Osteoblast (primary cell): ENCODE results near the gene KIF16B. TPM values are rescaled to one million over a fixed set of nuclear protein-coding genes. Genes with fewer than 3 reads are reported as not detected.
"Not testable (repeated sequence)": the region's sequence is repeated elsewhere in the genome, so short reads cannot be mapped to it uniquely, and the experiment has no call there.

Experiments used
- DNase-seq: peaks from one replicate; pipeline ENCODE4 v3.0.0; 2011; ENCODE audit warnings: low spot score, mixed read lengths; ENCODE audit not compliant: insufficient read length; ENCODE audit errors: missing footprints
- H2AFZ ChIP-seq: 2 replicates; pipeline ENCODE4 v1.6.0; 2011; ENCODE audit warnings: mild to moderate bottlenecking, low read length
- H3K27ac ChIP-seq: 2 replicates; pipeline ENCODE4 v1.5.1; 2011; ENCODE audit warnings: mild to moderate bottlenecking, low read depth, low read length, moderate library complexity
- H3K27me3 ChIP-seq: 2 replicates; pipeline ENCODE4 v1.6.0; 2012; ENCODE audit warnings: mild to moderate bottlenecking, control low read depth, inconsistent platforms, low read length, moderate library complexity; ENCODE audit not compliant: insufficient read depth
- H3K36me3 ChIP-seq: 2 replicates; pipeline ENCODE4 v1.5.1; 2011; ENCODE audit warnings: mild to moderate bottlenecking, low read length, control low read depth, moderate library complexity; ENCODE audit not compliant: insufficient read depth
- H3K4me1 ChIP-seq: 2 replicates; pipeline ENCODE4 v1.5.1; 2011; ENCODE audit warnings: mild to moderate bottlenecking, low read length, control low read depth, moderate library complexity; ENCODE audit not compliant: insufficient read depth
- H3K4me2 ChIP-seq: 2 replicates; pipeline ENCODE4 v1.6.0; 2011; ENCODE audit warnings: mild to moderate bottlenecking, low read length; ENCODE audit not compliant: insufficient read depth
- H3K4me3 ChIP-seq: fragments of 200-600 bp; sonication (generic); 3 replicates; pipeline ENCODE4 v1.5.1; 2012; ENCODE audit warnings: mild to moderate bottlenecking, low read length, inconsistent platforms; ENCODE audit not compliant: insufficient read depth
- H3K79me2 ChIP-seq: 2 replicates; pipeline ENCODE4 v1.6.0; 2012; ENCODE audit warnings: mild to moderate bottlenecking, low read length, control low read depth, inconsistent platforms; ENCODE audit not compliant: insufficient read depth
- H3K9me3 ChIP-seq: 2 replicates; pipeline ENCODE4 v1.5.1; 2011; ENCODE audit warnings: low read depth, low read length, control low read depth
- H4K20me1 ChIP-seq: 2 replicates; pipeline ENCODE4 v1.6.0; 2012; ENCODE audit warnings: mild to moderate bottlenecking, low read length, control low read depth; ENCODE audit not compliant: insufficient read depth
- CTCF ChIP-seq: IDR thresholded peaks from 2 replicates; pipeline ENCODE4 v1.5.1; 2011; ENCODE audit warnings: mild to moderate bottlenecking, low read depth, low read length, moderate library complexity; ENCODE audit errors: extremely low read depth
- total RNA-seq: library from RNA; depleted of rRNA; stranded (reverse); fragments of >200 nt; gene quantifications from 2 replicates; pipeline ENCODE4 v1.2.3, GENCODE V29; 2012

The KIF16B gene
- total RNA-seq, 1 donor, result 9.0 TPM

GRCh38 chr20:16445482-16445881 is 127.8 kb downstream of the KIF16B start:
- H3K4me1 ChIP-seq, result no peaks in the 10 kb centered on the region
- H3K4me3 ChIP-seq, result no peak overlapping the region
- DNase-seq, result no peak
- H4K20me1 ChIP-seq, result no peaks in the 10 kb centered on the region
- no peaks in the 10 kb centered on the region for H3K9me3 ChIP-seq
- H2AFZ ChIP-seq, result no peak overlapping the region
- H3K4me2 ChIP-seq, result no peak overlapping the region
- H3K27me3 ChIP-seq, result no peaks in the 10 kb centered on the region
- H3K27ac ChIP-seq, result no peak overlapping the region
- no peaks in the 10 kb centered on the region for H3K36me3 ChIP-seq
- H3K79me2 ChIP-seq, result no peaks in the 10 kb centered on the region
- TF ChIP-seq CTCF, result no peak

- H3K36me3 ChIP-seq, result no peaks in the 10 kb centered on the region
- H3K79me2 ChIP-seq, result no peaks in the 10 kb centered on the region
- H3K4me2 ChIP-seq, result no peak overlapping the region
- H3K9me3 ChIP-seq, result no peaks in the 10 kb centered on the region
- H3K27me3 ChIP-seq, result no peaks in the 10 kb centered on the region
- no peak overlapping the region for H3K4me3 ChIP-seq
- H3K27ac ChIP-seq, result no peak overlapping the region
- H2AFZ ChIP-seq, result no peak overlapping the region
- no peaks in the 10 kb centered on the region for H3K4me1 ChIP-seq
- H4K20me1 ChIP-seq, result no peaks in the 10 kb centered on the region
- DNase-seq, result no peak
- no peak for TF ChIP-seq CTCF
Measured at GRCh38 chr20:16444057-16444777, 129.0 kb downstream of the KIF16B start.

GRCh38 chr20:16441546-16442164 is 131.6 kb downstream of the KIF16B start:
- Histone ChIP-seq H3K27me3 (no peaks in the 10 kb centered on the region), H4K20me1 (no peaks in the 10 kb centered on the region), H3K4me1 (no peaks in the 10 kb centered on the region), H3K4me3 (no peak overlapping the region), H2AFZ (no peak overlapping the region), H3K4me2 (no peak overlapping the region), H3K9me3 (no peaks in the 10 kb centered on the region), H3K79me2 (no peaks in the 10 kb centered on the region), H3K27ac (no peak overlapping the region), H3K36me3 (no peaks in the 10 kb centered on the region)
- TF ChIP-seq CTCF, result no peak
- DNase-seq, result no peak

GRCh38 chr20:16440686-16441085 is 132.6 kb downstream of the KIF16B start:
- Histone ChIP-seq H3K9me3 (no peaks in the 10 kb centered on the region), H3K4me1 (no peaks in the 10 kb centered on the region), H4K20me1 (no peaks in the 10 kb centered on the region), H3K4me3 (no peak overlapping the region), H3K27ac (no peak overlapping the region), H3K36me3 (no peaks in the 10 kb centered on the region), H3K4me2 (no peak overlapping the region), H3K27me3 (no peaks in the 10 kb centered on the region), H3K79me2 (no peaks in the 10 kb centered on the region), H2AFZ (no peak overlapping the region)
- no peak for DNase-seq
- TF ChIP-seq CTCF, result no peak

- not testable (repeated sequence) for H3K79me2 ChIP-seq, H3K27me3 ChIP-seq, H3K4me1 ChIP-seq, H3K4me3 ChIP-seq, H3K9me3 ChIP-seq, H3K27ac ChIP-seq, H3K4me2 ChIP-seq, DNase-seq, H3K36me3 ChIP-seq, H2AFZ ChIP-seq, H4K20me1 ChIP-seq
Measured at GRCh38 chr20:16439540-16439939, 133.7 kb downstream of the KIF16B start.
